Fibroblast of villous mesenchyme (primary cell): Measurements from ENCODE around the gene PEX12. TPM values are rescaled to one million over a fixed set of nuclear protein-coding genes. Genes with fewer than 3 reads are reported as not detected.
"Not testable (repeated sequence)": the region's sequence is repeated elsewhere in the genome, so short reads cannot be mapped to it uniquely, and the experiment has no call there.

Experiments used
- DNase-seq: peaks from one replicate; pipeline ENCODE4 v3.0.0-alpha.2; 2010; ENCODE audit warnings: low read depth
- H3K4me3 ChIP-seq: 2 replicates; pipeline ENCODE4 v1.5.1; 2011; ENCODE audit warnings: low read depth, mild to moderate bottlenecking, low read length
- total RNA-seq: library from RNA; depleted of rRNA; stranded (reverse); fragments of >200 nt; gene quantifications from 2 replicates; pipeline ENCODE4 v1.2.3, GENCODE V29; 2012
- TF ChIP-seq, protein P1 (sequence below): IDR thresholded peaks from 2 replicates; pipeline ENCODE4 v1.5.1; 2012; ENCODE audit warnings: low read depth, mild to moderate bottlenecking, low read length; ENCODE audit not compliant: insufficient read depth

The PEX12 gene
- total RNA-seq, 1 donor, result 7.3 TPM

DNA sequence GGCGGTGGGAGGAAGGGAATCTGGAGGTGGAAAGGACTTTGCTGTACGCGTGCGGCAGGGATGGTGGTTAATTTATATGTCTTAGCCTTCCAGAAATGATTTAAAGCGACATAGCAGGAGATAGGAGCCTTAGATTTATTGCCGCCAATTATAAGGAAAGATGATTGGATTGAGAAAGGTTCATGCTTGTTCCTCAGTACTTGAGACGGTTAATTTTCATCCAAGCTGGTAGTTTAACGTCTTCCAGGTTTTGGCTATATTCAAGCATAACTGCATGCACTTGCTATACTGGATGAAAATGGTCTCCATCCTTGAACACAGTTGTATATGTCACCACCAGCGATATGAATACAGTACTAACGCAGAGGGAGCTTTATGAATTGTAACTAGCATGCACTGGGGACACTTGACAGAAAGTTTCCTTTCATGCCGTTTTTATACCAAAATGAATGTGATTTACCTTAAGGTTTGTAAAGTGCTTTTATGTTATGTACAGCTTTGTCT, 610 bp upstream of the PEX12 start:
- peak overlapping the region; percentile 83 for H3K4me3 ChIP-seq
- TF ChIP-seq, protein P1, sequence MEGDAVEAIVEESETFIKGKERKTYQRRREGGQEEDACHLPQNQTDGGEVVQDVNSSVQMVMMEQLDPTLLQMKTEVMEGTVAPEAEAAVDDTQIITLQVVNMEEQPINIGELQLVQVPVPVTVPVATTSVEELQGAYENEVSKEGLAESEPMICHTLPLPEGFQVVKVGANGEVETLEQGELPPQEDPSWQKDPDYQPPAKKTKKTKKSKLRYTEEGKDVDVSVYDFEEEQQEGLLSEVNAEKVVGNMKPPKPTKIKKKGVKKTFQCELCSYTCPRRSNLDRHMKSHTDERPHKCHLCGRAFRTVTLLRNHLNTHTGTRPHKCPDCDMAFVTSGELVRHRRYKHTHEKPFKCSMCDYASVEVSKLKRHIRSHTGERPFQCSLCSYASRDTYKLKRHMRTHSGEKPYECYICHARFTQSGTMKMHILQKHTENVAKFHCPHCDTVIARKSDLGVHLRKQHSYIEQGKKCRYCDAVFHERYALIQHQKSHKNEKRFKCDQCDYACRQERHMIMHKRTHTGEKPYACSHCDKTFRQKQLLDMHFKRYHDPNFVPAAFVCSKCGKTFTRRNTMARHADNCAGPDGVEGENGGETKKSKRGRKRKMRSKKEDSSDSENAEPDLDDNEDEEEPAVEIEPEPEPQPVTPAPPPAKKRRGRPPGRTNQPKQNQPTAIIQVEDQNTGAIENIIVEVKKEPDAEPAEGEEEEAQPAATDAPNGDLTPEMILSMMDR, result no peak
- no peak for DNase-seq

DNA sequence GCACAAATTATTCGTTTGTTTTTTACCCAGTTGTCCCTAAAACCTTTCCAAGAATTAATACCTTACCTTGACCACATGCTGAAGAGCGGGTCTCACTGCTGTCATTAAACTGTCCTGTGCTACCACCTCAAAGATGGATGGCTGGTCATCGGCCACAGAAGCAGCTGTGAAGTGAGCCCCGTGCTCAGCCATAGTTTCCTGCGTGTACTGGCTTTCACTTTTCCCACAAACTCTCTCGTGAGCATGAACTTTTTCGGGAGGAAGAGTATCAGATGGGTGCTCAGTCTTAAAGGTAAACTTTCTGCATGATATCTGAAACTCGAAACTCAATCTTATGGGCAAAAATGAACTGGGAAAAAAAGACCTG, 558 bp downstream of the PEX12 start:
- peak overlapping the region; percentile 83 for H3K4me3 ChIP-seq
- DNase-seq, result peak; percentile 41
- TF ChIP-seq, protein P1, result no peak

GRCh38 chr17:35575759-35576158, 2.6 kb downstream of the PEX12 start:
- no peak overlapping the region for H3K4me3 ChIP-seq
- TF ChIP-seq, protein P1, result no peak
- DNase-seq, result no peak

- TF ChIP-seq, protein P1, result no peak
- no peak overlapping the region for H3K4me3 ChIP-seq
- no peak for DNase-seq
Observed at GRCh38 chr17:35569405-35569804, 9.0 kb downstream of the PEX12 start.

DNA sequence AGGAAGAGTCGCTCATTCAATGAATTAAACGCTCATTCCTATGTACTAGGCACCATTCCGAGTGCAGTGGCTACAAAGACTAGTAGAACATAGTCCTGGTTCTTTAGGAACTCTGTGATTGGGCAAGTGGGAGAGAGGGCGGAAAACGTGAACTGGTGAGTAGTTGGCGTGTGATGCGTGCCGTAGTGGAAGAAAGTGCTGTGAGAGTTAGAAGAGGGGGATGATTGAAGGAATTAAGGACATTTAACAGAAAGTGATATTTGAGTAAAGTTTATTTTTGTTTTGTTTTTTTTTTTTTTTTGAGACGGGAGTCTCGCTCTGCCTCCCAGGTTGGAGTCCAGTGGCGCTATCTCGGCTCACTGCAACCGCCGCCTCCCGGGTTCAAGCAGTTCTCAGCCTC, 9.8 kb downstream of the PEX12 start:
- TF ChIP-seq, protein P1, result no peak
- H3K4me3 ChIP-seq, result peak overlapping the region; percentile 89
- peak; percentile 60 for DNase-seq

DNA sequence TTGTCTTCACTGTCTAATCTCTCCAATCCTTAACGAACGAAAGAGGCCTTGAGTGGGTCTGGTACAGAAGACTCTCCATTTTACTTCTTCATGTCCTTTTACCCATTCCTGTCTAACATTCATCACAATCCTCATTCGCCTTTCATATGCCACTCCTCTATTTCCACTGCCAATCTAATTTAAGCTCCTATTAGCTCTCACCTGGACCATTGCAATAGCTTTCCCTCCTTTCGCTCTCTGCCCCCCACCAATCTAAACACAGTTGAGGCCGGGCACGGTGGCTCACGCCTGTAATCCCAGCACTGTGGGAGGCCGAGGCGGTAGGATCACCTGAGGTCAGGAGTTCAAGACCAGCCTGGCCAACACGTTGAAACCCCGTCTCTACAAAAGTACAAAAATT, 11.4 kb downstream of the PEX12 start:
- no peak for DNase-seq
- H3K4me3 ChIP-seq, result peak overlapping the region; percentile 89
- TF ChIP-seq, protein P1, result no peak

DNA sequence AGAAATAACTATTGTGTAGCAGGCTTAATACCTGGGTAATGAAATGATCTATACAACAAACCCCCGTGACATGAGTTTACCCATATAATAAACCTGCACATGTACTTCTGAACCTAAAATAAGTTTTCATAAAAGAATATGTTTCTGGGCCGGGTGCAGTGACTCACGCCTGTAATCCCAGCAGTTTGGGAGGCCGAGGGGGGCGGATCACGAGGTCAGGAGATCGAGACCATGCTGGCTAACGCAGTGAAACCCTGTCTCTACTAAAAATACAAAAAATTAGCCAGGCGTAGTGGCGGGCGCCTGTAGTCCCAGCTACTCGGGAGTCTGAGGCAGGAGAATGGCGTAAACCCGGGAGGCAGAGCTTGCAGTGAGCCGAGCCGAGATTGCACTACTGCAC, 15.2 kb downstream of the PEX12 start:
- not testable (repeated sequence) for DNase-seq

More for the DNA sequence above, 15.2 kb downstream of the PEX12 start:
- not testable (repeated sequence) for H3K4me3 ChIP-seq
